C4-2B (cell line): ENCODE measurements around the gene PRKD1.

Experiments
- H3K27ac ChIP-seq: fragments of 450-650 bp; 2 replicates; pipeline ENCODE4 v1.5.1; 2017
- CTCF ChIP-seq: fragments of 450-650 bp; conservative IDR thresholded peaks from 2 replicates; pipeline ENCODE4 v1.5.1; 2017; ENCODE audit warnings: mild to moderate bottlenecking
- ZFX ChIP-seq: fragments of 450-650 bp; IDR thresholded peaks from 2 replicates; pipeline ENCODE4 v1.6.1; 2017

PRKD1 gene

GRCh38 chr14:29545714-29546113, 381.9 kb downstream of the PRKD1 start:
- TF ChIP-seq CTCF (no peak), ZFX (no peak)
- no peak overlapping the region for H3K27ac ChIP-seq

GRCh38 chr14:29536886-29537511, 390.6 kb downstream of the PRKD1 start:
- TF ChIP-seq CTCF: peak; percentile 79
- TF ChIP-seq ZFX: no peak
- H3K27ac ChIP-seq: no peak overlapping the region

GRCh38 chr14:29529418-29529817, 398.2 kb downstream of the PRKD1 start:
- no peak overlapping the region for H3K27ac ChIP-seq
- TF ChIP-seq CTCF (peak; percentile 69), ZFX (no peak)

GRCh38 chr14:29528889-29529288, 398.8 kb downstream of the PRKD1 start:
- TF ChIP-seq CTCF: no peak
- TF ChIP-seq ZFX: no peak
- H3K27ac ChIP-seq: no peak overlapping the region

GRCh38 chr14:29527286-29527685, 400.4 kb downstream of the PRKD1 start:
- TF ChIP-seq CTCF (no peak), ZFX (no peak)
- H3K27ac ChIP-seq: no peak overlapping the region
